ENCODE measurements around the gene PPIE. TPM values are rescaled to one million over a fixed set of nuclear protein-coding genes. Genes with fewer than 3 reads are reported as not detected.

The PPIE gene
- total RNA-seq, 4 donors from 2014 or later: 21.5 to 36.9 (median 25.5) TPM

GRCh38 chr1:39720094-39720999 lies 18.3 kb upstream of the PPIE start:
- WGBS, 2 donors: 40 to 41% methylated on average over 7 of the region's 7 CpGs
- DNase-seq (ENCODE audit: low spot score in 2 of 2): peak in 1 of 2 donors; percentile 75
- intact Hi-C loops (cut with DNase I; ENCODE audit: low total_unique reads): loop anchor here (10.0 kb wide), 1 partner anchor 1876 kb away; no protein-coding TSS in a partner anchor
- no peak overlapping the region for H3K4me3 ChIP-seq (ENCODE audit: low read depth, poor library complexity, severe bottlenecking)
- no peak for TF ChIP-seq POLR2A (IDR thresholded peaks at IDR 0.05)
- no peak for TF ChIP-seq CTCF (IDR thresholded peaks at IDR 0.05)

GRCh38 chr1:39721664-39722063 lies 17.0 kb upstream of the PPIE start:
- TF ChIP-seq CTCF (IDR thresholded peaks at IDR 0.05) (no peak), POLR2A (IDR thresholded peaks at IDR 0.05) (no peak)
- intact Hi-C loops (cut with DNase I; ENCODE audit: low total_unique reads): loop anchor here (10.0 kb wide), 1 partner anchor 1877 kb away; no protein-coding TSS in a partner anchor
- no peak for DNase-seq (ENCODE audit: low spot score in 2 of 2)
- no peak overlapping the region for H3K4me3 ChIP-seq (ENCODE audit: low read depth, poor library complexity, severe bottlenecking)

- TF ChIP-seq POLR2A (IDR thresholded peaks at IDR 0.05) (no peak), CTCF (IDR thresholded peaks at IDR 0.05) (no peak)
- WGBS, 2 donors: 26 to 32% methylated on average over 2 of the region's 2 CpGs
- no peak overlapping the region for H3K4me3 ChIP-seq (ENCODE audit: low read depth, poor library complexity, severe bottlenecking)
- intact Hi-C loops (cut with DNase I; ENCODE audit: low total_unique reads): loop anchor here (10.0 kb wide), 1 partner anchor 1878 kb away; no protein-coding TSS in a partner anchor
- no peak for DNase-seq (ENCODE audit: low spot score in 2 of 2)
Observed at GRCh38 chr1:39722495-39722894, 16.2 kb upstream of the PPIE start.

- TF ChIP-seq CTCF (IDR thresholded peaks at IDR 0.05) (no peak), POLR2A (IDR thresholded peaks at IDR 0.05) (no peak)
- intact Hi-C loops (cut with DNase I; ENCODE audit: low total_unique reads): loop anchor here (10.0 kb wide), 1 partner anchor 1882 kb away; no protein-coding TSS in a partner anchor
Observed at GRCh38 chr1:39726600-39726999, 12.1 kb upstream of the PPIE start.

GRCh38 chr1:39727221-39727931 lies 11.3 kb upstream of the PPIE start:
- intact Hi-C loops (cut with DNase I; ENCODE audit: low total_unique reads): loop anchor here (10.0 kb wide), 1 partner anchor 1883 kb away; no protein-coding TSS in a partner anchor
- TF ChIP-seq CTCF (IDR thresholded peaks at IDR 0.05): no peak
- no peak for TF ChIP-seq POLR2A (IDR thresholded peaks at IDR 0.05)
- WGBS, 2 donors: 41 to 48% methylated on average over 10 of the region's 10 CpGs
- H3K4me3 ChIP-seq (ENCODE audit: low read depth, poor library complexity, severe bottlenecking): no peak overlapping the region
- DNase-seq (ENCODE audit: low spot score in 2 of 2): no peak

More at GRCh38 chr1:39726600-39726999, 12.1 kb upstream of the PPIE start:
- no peak overlapping the region for H3K4me3 ChIP-seq (ENCODE audit: low read depth, poor library complexity, severe bottlenecking)
- WGBS, 2 donors: 80 to 82% methylated on average over 3 of the region's 3 CpGs
- no peak for DNase-seq (ENCODE audit: low spot score in 2 of 2)

Data from lower leg skin (tissue), 4 donors.